Right ventricle myocardium inferior (tissue), 1 donor: ENCODE results near the gene MCUB. TPM values are rescaled to one million over a fixed set of nuclear protein-coding genes. Genes with fewer than 3 reads are reported as not detected.
A peak's percentile ranks its signal among the peaks of the same experiment; 100 is the strongest.

Experiments used
- ATAC-seq: fragments of 200-7000 bp; cut with Tn5 transposase; one replicate; pipeline ENCODE4 v1.9.1; 2020; ENCODE audit warnings: mild to moderate bottlenecking, moderate library complexity
- DNase-seq: peaks from one replicate; pipeline ENCODE4 v3.0.0; 2021; ENCODE audit errors: missing footprints
- intact Hi-C: fragments of 100-400 bp; cut with DNase I; formaldehyde crosslinking; loops from one replicate; pipeline ENCODE4 v1.11.0; 2022
- total RNA-seq: library from RNA; stranded (reverse); fragmentation: NEBNext Ultra II Directional; extraction: Animal tissue kit (Norgen Biotek cat#: 25700); gene quantifications from one replicate; pipeline ENCODE4 v1.2.1, GENCODE V29; 2021
- donor health status: DM: no; HTN: yes; CAD: no; lungs with severe emphysema.

MCUB gene
- total RNA-seq, 1 donor from 2014 or later = 5.1 TPM

- intact Hi-C loops = loop anchor here (2.0 to 10.0 kb wide), 4 partner anchors 28 to 271 kb away; partner anchors contain the start of genes GAR1, MCUB, PLA2G12A and SEC24B
- DNase-seq (peak; percentile 96), ATAC-seq (peak; percentile 99)
Measured at GRCh38 chr4:109702950-109703663, 143.1 kb downstream of the MCUB start, which contains the start of gene CASP6. CASP6 (minus strand) TSS chr4:109703445; CDS start chr4:109703395, 50 bp downstream.

- no peak for ATAC-seq
- DNase-seq = no peak
- intact Hi-C loops = loop anchor here (2.0 to 10.0 kb wide), 4 partner anchors 27 to 272 kb away; partner anchors contain the start of genes GAR1, MCUB, PLA2G12A and SEC24B
Measured at GRCh38 chr4:109703664-109704361, 143.8 kb downstream of the MCUB start.

- DNase-seq (no peak), ATAC-seq (no peak)
- intact Hi-C loops = loop anchor here (10.0 kb wide), 1 partner anchor 144 kb away; the partner anchor contains the start of gene MCUB
Measured at GRCh38 chr4:109708435-109708834, 148.4 kb downstream of the MCUB start.

- ATAC-seq (no peak), DNase-seq (no peak)
- intact Hi-C loops = loop anchor here (10.0 kb wide), 1 partner anchor 144 kb away; the partner anchor contains the start of gene MCUB
Measured at GRCh38 chr4:109708990-109709389, 148.9 kb downstream of the MCUB start.

GRCh38 chr4:109713500-109713899 lies 153.5 kb downstream of the MCUB start:
- no peak for DNase-seq
- ATAC-seq = no peak
- intact Hi-C loops = no loop called here

- DNase-seq (no peak), ATAC-seq (no peak)
- intact Hi-C loops = no loop called here
Measured at GRCh38 chr4:109718759-109719158, 158.7 kb downstream of the MCUB start.

GRCh38 chr4:109719604-109720003 lies 159.6 kb downstream of the MCUB start:
- intact Hi-C loops = no loop called here
- ATAC-seq (no peak), DNase-seq (no peak)

- DNase-seq (no peak), ATAC-seq (no peak)
- intact Hi-C loops = no loop called here
Measured at GRCh38 chr4:109721033-109721432, 161.0 kb downstream of the MCUB start.

- no peak for ATAC-seq
- no peak for DNase-seq
- intact Hi-C loops = no loop called here
Measured at GRCh38 chr4:109722357-109722756, 162.3 kb downstream of the MCUB start.

GRCh38 chr4:109723110-109723509 lies 163.1 kb downstream of the MCUB start:
- intact Hi-C loops = no loop called here
- no peak for DNase-seq

GRCh38 chr4:109728385-109728784 lies 168.3 kb downstream of the MCUB start:
- intact Hi-C loops = no loop called here
- ATAC-seq (no peak), DNase-seq (no peak)

More at GRCh38 chr4:109723110-109723509, 163.1 kb downstream of the MCUB start:
- ATAC-seq = no peak

GRCh38 chr4:109729117-109729717 lies 169.2 kb downstream of the MCUB start:
- intact Hi-C loops = no loop called here
- ATAC-seq (no peak), DNase-seq (no peak)

GRCh38 chr4:109729718-109730618 lies 169.9 kb downstream of the MCUB start, which contains the start of gene PLA2G12A:
PLA2G12A (minus strand) TSS chr4:109730070; CDS start chr4:109729809, 261 bp downstream.
- intact Hi-C loops = loop anchor here (1.0 to 2.0 kb wide), 2 partner anchors 27 to 85 kb away; partner anchors contain the start of genes CASP6 and GAR1
- DNase-seq (peak; percentile 87), ATAC-seq (peak; percentile 97)

GRCh38 chr4:109730619-109731545 lies 170.8 kb downstream of the MCUB start:
- ATAC-seq (no peak), DNase-seq (no peak)
- intact Hi-C loops = loop anchor here (1.0 to 2.0 kb wide), 2 partner anchors 28 to 84 kb away; partner anchors contain the start of genes CASP6 and GAR1

- no peak for ATAC-seq
- intact Hi-C loops = no loop called here
- no peak for DNase-seq
Measured at GRCh38 chr4:109733728-109734127, 173.7 kb downstream of the MCUB start.

GRCh38 chr4:109735566-109736365 lies 175.7 kb downstream of the MCUB start:
- intact Hi-C loops = no loop called here
- DNase-seq = no peak
- no peak for ATAC-seq
